Body of pancreas (tissue), 4 donors: ENCODE data around the gene MST1. TPM values are rescaled to one million over a fixed set of nuclear protein-coding genes. Genes with fewer than 3 reads are reported as not detected.

Source experiments
- ATAC-seq: fragments of 150-250 bp; one replicate; pipeline ENCODE4 v1.9.1; 2016
- DNase-seq, 4 donors: peaks; one replicate each; pipeline ENCODE4 v3.0.0-alpha.2; 2019
- H3K27ac ChIP-seq, 4 donors: fragments of 200-600 bp; sonication (generic); 1 replicate in 3 of 4; 2 replicates in 1 of 4; pipeline versions ENCODE4 v1.5.1 to v1.6.1; 2016 to 2019; ENCODE audit warnings: mild to moderate bottlenecking in 1 of 4, mixed read lengths in 1 of 4, moderate library complexity in 1 of 4
- H3K27me3 ChIP-seq, 2 donors: fragments of 200-600 bp; sonication (generic); one replicate each; pipeline ENCODE4 v1.6.0; 2016; ENCODE audit warnings: mild to moderate bottlenecking in 1 of 2
- H3K36me3 ChIP-seq, 2 donors: fragments of 200-600 bp; sonication (generic); replicated peaks in 1 of 2; 2 replicates each; pipeline ENCODE4 v1.5.1; 2016; ENCODE audit warnings: low read depth in 2 of 2; ENCODE audit not compliant: insufficient read depth in 1 of 2
- H3K4me1 ChIP-seq: fragments of 200-600 bp; sonication (generic); one replicate; pipeline ENCODE4 v1.6.0; 2016
- H3K4me3 ChIP-seq, 2 donors: fragments of 200-600 bp; sonication (generic); 1 replicate in 1 of 2; 2 replicates in 1 of 2; pipeline ENCODE4 v1.5.1; 2016 to 2019
- H3K9me3 ChIP-seq, 3 donors: fragments of 200-600 bp; sonication (generic); 1 replicate in 2 of 3; 2 replicates in 1 of 3; pipeline ENCODE4 v1.5.1; 2016
- POLR2A ChIP-seq, 3 donors: fragments of 450-650 bp; IDR thresholded peaks; one replicate each; pipeline ENCODE4 v1.6.1; 2016; ENCODE audit warnings: antibody characterized with exemption in 3 of 3, mild to moderate bottlenecking in 2 of 3
- WGBS, 2 donors: methylation state at CpG; one replicate each; pipeline ENCODE4 v1.1.5; 2017; 5-methylcytosine and 5-hydroxymethylcytosine counted together
- intact Hi-C: fragments of 100-400 bp; cut with DNase I; formaldehyde crosslinking; loops from one replicate; pipeline ENCODE4 v1.15.1; 2023
- total RNA-seq, 2 donors: library from RNA; depleted of rRNA; stranded (reverse); fragments of >200 nt; gene quantifications; one replicate each; pipeline ENCODE4 v1.1.0, GENCODE V29; 2016
- TF ChIP-seq, protein P1 (sequence below), 7 experiments: fragments of 450-650 bp in 4 of 7; fragments of 200-600 bp in 3 of 7; sonication (generic) in 3 of 7; IDR thresholded peaks; one replicate each; pipeline ENCODE4 v1.5.1; 2016 to 2019; ENCODE audit warnings: antibody characterized with exemption in 7 of 7

The MST1 gene
- total RNA-seq, 2 donors from 2014 or later, result 16.9 to 80.4 TPM

DNA sequence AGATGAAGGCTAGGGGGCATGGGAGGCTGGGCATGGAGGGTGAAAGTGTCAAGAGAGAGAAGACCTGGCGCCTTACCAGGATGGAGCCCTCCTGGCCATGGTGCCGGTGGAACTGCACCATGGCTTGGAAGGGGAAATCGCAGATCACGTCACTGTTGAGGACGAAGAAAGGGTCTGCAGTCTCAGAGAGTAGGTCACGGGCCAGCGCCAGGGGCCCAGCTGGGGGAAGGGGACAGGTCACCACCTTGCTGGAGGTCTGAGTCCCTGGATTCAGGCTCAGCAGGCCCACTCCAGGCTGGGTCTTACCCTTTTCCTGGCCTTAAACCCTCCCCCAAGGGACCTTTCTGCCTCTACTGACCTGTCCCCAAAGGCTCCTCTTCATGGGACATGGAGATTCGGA, 33.6 kb upstream of the MST1 start:
- H3K4me1 ChIP-seq, result peaks cover 68% of the 10 kb centered on the region
- TF ChIP-seq, protein P1, sequence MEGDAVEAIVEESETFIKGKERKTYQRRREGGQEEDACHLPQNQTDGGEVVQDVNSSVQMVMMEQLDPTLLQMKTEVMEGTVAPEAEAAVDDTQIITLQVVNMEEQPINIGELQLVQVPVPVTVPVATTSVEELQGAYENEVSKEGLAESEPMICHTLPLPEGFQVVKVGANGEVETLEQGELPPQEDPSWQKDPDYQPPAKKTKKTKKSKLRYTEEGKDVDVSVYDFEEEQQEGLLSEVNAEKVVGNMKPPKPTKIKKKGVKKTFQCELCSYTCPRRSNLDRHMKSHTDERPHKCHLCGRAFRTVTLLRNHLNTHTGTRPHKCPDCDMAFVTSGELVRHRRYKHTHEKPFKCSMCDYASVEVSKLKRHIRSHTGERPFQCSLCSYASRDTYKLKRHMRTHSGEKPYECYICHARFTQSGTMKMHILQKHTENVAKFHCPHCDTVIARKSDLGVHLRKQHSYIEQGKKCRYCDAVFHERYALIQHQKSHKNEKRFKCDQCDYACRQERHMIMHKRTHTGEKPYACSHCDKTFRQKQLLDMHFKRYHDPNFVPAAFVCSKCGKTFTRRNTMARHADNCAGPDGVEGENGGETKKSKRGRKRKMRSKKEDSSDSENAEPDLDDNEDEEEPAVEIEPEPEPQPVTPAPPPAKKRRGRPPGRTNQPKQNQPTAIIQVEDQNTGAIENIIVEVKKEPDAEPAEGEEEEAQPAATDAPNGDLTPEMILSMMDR (IDR thresholded peaks at IDR 0.05), result no peak
- TF ChIP-seq POLR2A (IDR thresholded peaks at IDR 0.05), result no peak

DNA sequence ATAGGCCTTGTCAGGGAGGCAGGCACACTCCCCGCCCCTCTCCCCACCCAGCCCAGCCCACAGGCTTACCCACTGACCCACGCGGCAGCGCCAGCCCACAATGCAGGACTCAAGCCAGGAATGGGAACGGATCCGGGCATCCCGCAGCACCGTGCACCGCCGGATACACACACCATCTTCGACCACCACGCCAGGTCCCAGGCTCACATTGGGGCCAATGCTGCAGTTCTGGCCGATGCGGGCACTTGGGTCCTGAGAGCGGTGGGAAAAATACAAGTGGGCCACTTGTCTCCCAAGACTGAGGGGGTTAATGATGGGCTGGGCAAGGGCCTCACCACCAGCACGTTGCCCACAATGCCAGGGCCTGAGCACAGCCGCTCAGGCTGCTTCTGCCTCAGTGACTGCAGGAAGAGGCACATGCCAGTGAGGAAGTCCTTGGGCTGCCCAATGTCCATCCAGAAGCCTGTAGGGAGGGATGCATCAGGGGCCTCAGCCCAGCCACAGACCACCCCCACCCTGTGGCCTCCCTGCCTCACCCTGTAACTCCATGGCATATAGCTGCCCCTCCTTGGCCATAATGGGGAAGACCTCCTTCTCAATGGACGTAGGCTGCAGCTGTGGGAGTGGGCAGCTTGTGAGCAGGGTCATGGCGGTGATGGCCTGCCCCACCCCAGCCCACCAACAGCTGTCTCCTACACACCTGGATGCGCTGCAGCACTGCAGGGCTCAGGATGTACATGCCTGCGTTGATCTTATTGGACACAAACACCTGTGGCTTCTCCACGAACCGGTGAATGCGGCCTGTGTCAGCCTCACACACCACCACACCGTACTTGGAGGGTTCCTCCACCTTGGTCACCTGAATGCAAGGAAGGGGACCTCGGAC, 32.9 kb upstream of the MST1 start:
- TF ChIP-seq, protein P1 (IDR thresholded peaks at IDR 0.05), result no peak
- TF ChIP-seq POLR2A (IDR thresholded peaks at IDR 0.05), result no peak
- intact Hi-C loops, result no loop called here
- Histone ChIP-seq H3K9me3 (no peaks in the 10 kb centered on the region), H3K36me3 (peaks cover 0 to 4% of the 10 kb centered on the region in 2 donors), H3K4me3 (peak overlapping the region in 1 of 2 donors; percentile 91), H3K27ac (peak overlapping the region in 3 of 4 donors; percentile 97 to 99 (median 99)), H3K27me3 (no peaks in the 10 kb centered on the region), H3K4me1 (peaks cover 68% of the 10 kb centered on the region)
- 52 to 53% methylated on average over 18 to 26 of the region's 26 CpGs for WGBS, 2 donors
- peak in 1 of 4 donors; percentile 26 for DNase-seq
- ATAC-seq, result no peak

More for the DNA sequence above, 33.6 kb upstream of the MST1 start:
- Histone ChIP-seq H3K9me3 (no peaks in the 10 kb centered on the region), H3K27ac (peak overlapping the region; percentile 88 to 99 (median 98)), H3K27me3 (no peaks in the 10 kb centered on the region), H3K4me3 (peak overlapping the region; percentile 80 to 91), H3K36me3 (peaks cover 0 to 8% of the 10 kb centered on the region in 2 donors)
- ATAC-seq, result no peak
- WGBS, 2 donors, result 29 to 40% methylated on average over 7 to 8 of the region's 8 CpGs
- DNase-seq, result no peak
- intact Hi-C loops, result no loop called here

DNA sequence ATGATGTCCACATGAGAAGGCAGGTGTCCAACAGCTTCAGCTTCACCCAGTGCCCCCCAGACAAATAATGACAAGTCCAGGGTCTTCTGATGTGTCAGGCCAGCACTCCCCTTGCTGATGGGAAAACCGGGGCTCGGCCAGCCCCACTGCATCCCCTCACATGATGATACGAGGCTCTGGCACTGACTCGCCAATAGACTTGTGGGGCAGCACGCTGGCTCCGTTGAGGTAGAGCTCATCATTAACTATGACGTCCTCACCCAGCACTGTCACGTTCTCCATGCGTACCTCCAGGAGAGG, 32.3 kb upstream of the MST1 start:
- Histone ChIP-seq H3K4me1 (peaks cover 67% of the 10 kb centered on the region), H3K36me3 (peaks cover 0 to 4% of the 10 kb centered on the region in 2 donors), H3K9me3 (no peaks in the 10 kb centered on the region), H3K27ac (no peak overlapping the region), H3K4me3 (no peak overlapping the region), H3K27me3 (no peaks in the 10 kb centered on the region)
- TF ChIP-seq, protein P1 (IDR thresholded peaks at IDR 0.05), result no peak
- no peak for TF ChIP-seq POLR2A (IDR thresholded peaks at IDR 0.05)
- ATAC-seq, result no peak
- 44 to 67% methylated on average over 9 of the region's 9 CpGs for WGBS, 2 donors
- DNase-seq, result no peak
- intact Hi-C loops, result no loop called here

DNA sequence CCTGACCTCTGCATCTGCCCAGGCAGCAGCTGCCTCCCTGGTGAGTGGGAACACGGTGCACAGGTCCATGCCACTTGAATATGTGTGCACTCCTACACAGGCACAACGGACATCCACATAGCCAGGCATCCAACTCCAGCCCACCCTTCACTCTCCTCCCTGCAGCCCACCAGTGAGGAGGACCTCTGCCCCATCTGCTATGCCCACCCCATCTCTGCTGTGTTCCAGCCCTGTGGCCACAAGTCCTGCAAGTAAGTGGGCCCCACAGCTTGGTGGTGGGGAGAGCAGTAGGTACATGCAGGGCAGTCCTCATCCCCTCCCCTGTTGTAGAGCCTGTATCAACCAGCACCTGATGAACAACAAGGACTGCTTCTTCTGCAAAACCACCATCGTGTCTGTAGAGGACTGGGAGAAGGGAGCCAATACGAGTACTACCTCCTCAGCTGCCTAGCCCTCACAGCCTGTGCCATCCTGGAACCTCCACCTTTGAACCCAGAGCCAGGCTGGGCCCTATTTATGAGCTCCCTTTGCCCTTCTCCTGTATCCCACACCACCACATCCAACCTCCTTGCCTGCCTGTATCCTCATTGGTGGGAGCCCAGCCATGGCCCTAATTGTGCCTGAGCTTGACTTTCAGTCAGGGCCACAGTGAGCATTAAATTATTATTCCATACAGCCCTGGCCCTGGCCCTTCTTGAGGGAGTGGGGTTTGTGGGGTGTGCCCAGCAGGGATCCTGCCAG, 31.8 kb upstream of the MST1 start:
- Histone ChIP-seq H3K4me3 (no peak overlapping the region), H3K27ac (peak overlapping the region in 1 of 4 donors; percentile 66), H3K27me3 (no peaks in the 10 kb centered on the region), H3K9me3 (no peaks in the 10 kb centered on the region), H3K4me1 (peaks cover 62% of the 10 kb centered on the region), H3K36me3 (peaks cover 0 to 4% of the 10 kb centered on the region in 2 donors)
- intact Hi-C loops, result no loop called here
- ATAC-seq, result no peak
- DNase-seq, result peak in 1 of 4 donors; percentile 11
- 56 to 69% methylated on average over 4 of the region's 4 CpGs for WGBS, 2 donors
- TF ChIP-seq, protein P1 (IDR thresholded peaks at IDR 0.05), result no peak
- peak in 1 of 3 donors; percentile 20 for TF ChIP-seq POLR2A (IDR thresholded peaks at IDR 0.05)
